Stimulated activated CD8-positive, alpha-beta memory T cell treated with anti-CD3 and anti-CD28 coated beads, Interleukin-15, amount 100 ng/mL, for 48 hours (primary cell): ENCODE data around the gene CYREN.

Experiments
- DNase-seq, 2 donors: peaks; one replicate each; pipeline ENCODE4 v3.0.0-alpha.2; 2020; ENCODE audit warnings: low read depth in 2 of 2

The CYREN gene

GRCh38 chr7:135197343-135197742, 26.8 kb upstream of the CYREN start:
- no peak for DNase-seq

- DNase-seq: no peak
Measured at GRCh38 chr7:135195968-135196629, 25.6 kb upstream of the CYREN start.

GRCh38 chr7:135195156-135195555, 24.6 kb upstream of the CYREN start:
- no peak for DNase-seq

- DNase-seq: no peak
Measured at GRCh38 chr7:135194494-135195095, 24.1 kb upstream of the CYREN start.

- no peak for DNase-seq
Measured at GRCh38 chr7:135193615-135194081, 23.1 kb upstream of the CYREN start.

GRCh38 chr7:135192914-135193536, 22.5 kb upstream of the CYREN start:
- DNase-seq: no peak

- no peak for DNase-seq
Measured at GRCh38 chr7:135190703-135191102, 20.2 kb upstream of the CYREN start.

GRCh38 chr7:135189961-135190360, 19.5 kb upstream of the CYREN start:
- no peak for DNase-seq

GRCh38 chr7:135189221-135189662, 18.7 kb upstream of the CYREN start:
- no peak for DNase-seq

- DNase-seq: no peak
Measured at GRCh38 chr7:135188298-135188984, 17.9 kb upstream of the CYREN start.

GRCh38 chr7:135186841-135187253, 16.3 kb upstream of the CYREN start:
- DNase-seq: peak in 1 of 2 donors; percentile 29

GRCh38 chr7:135186261-135186540, 15.7 kb upstream of the CYREN start:
- no peak for DNase-seq

GRCh38 chr7:135185471-135186260, 15.2 kb upstream of the CYREN start:
- DNase-seq: no peak

- no peak for DNase-seq
Measured at GRCh38 chr7:135184254-135184841, 13.8 kb upstream of the CYREN start.

- no peak for DNase-seq
Measured at GRCh38 chr7:135183478-135183877, 13.0 kb upstream of the CYREN start.

- no peak for DNase-seq
Measured at GRCh38 chr7:135181929-135182678, 11.6 kb upstream of the CYREN start.

- no peak for DNase-seq
Measured at GRCh38 chr7:135181261-135181928, 10.9 kb upstream of the CYREN start.

- no peak for DNase-seq
Measured at GRCh38 chr7:135180122-135180521, 9.6 kb upstream of the CYREN start.

GRCh38 chr7:135179321-135179925, 8.9 kb upstream of the CYREN start:
- DNase-seq: no peak

- DNase-seq: no peak
Measured at GRCh38 chr7:135178364-135178763, 7.9 kb upstream of the CYREN start.
